Left renal cortex interstitium (tissue), 4 donors: ENCODE data around the gene MTMR12. TPM values are rescaled to one million over a fixed set of nuclear protein-coding genes. Genes with fewer than 3 reads are reported as not detected.
"Not testable (repeated sequence)": the region's sequence is repeated elsewhere in the genome, so short reads cannot be mapped to it uniquely, and the experiment has no call there.

ENCODE experiments used
- DNase-seq, 4 donors: peaks; one replicate each; pipeline ENCODE4 v3.0.0-alpha.2; 2013; ENCODE audit warnings: low read depth in 4 of 4, low spot score in 2 of 4, missing footprints in 1 of 4
- polyA plus RNA-seq, 4 donors: library from polyadenylated mRNA; unstranded; fragments of 120-200 nt; gene quantifications; one replicate each; pipeline ENCODE4 v1.2.1, GENCODE V29; 2013; ENCODE audit not compliant: insufficient read length in 4 of 4

MTMR12 gene
- polyA plus RNA-seq, 4 donors, result 31.4 to 40.3 (median 34.8) TPM

- no peak for DNase-seq
Measured at GRCh38 chr5:32302835-32303754, 9.6 kb downstream of the MTMR12 start.

DNA sequence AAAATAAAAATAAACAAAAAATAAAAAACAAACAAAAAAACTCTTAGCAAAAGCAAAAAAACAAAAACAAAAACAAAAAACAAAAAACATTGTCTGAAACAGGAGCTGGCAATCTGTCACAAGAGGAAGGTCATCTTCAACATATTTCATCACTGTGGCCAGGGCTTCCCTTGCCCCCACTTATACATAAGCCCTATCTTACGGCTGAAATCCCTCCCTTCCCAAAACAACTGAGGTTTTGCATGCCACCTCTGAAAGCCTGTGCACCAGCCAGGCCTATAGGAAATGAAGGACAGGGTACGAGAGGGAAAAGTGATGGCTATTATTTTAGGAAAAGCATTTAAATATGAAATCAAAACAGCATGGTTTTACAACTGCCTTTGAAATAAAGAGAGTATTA, 10.8 kb downstream of the MTMR12 start:
- DNase-seq, result no peak

DNA sequence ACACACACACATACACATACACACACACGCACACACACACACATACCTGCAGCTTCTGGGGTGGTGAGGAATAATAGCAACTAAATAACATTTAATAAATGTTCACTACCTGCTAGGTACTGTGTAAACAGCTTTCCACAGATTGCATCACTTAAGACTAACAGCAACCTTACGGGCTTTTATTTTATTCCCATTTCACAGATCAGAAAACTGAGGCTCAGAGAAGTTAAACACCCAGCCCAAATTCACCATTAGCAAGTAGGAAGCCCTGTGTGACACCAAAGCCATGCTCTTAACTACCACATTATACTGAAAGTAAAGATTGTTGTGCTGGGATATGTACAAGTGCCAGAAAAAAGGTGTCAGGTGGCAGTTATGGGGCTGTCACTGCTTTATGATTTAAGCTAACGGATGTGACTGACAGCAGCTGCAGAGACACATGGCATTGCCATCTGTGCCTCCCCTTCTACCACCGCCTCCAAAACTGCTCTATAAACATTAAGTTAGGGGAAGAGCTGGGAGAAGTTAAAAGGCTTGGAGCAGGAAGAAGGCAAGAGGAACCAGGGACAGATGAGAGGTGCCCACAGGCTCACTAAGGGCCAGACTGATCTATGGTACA, 13.6 kb downstream of the MTMR12 start:
- DNase-seq, result no peak

DNA sequence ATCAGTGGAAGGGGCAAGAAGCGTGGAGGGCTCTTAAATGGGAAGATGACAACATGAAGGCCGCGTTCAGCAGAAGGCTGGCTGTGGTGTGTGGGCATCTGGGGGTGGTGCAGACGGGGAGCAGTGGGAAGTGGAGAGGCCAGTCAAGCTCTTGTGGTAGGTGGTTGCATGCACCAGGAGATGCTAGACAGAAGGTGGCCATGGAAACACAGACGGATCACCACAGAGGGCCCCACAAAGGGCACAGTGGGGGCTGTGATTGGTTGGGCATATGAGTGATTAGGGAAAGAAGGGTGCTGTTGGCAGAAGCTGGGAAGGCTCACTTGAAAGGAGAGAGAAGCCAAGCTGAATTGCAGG, 14.7 kb downstream of the MTMR12 start:
- DNase-seq, result no peak

DNA sequence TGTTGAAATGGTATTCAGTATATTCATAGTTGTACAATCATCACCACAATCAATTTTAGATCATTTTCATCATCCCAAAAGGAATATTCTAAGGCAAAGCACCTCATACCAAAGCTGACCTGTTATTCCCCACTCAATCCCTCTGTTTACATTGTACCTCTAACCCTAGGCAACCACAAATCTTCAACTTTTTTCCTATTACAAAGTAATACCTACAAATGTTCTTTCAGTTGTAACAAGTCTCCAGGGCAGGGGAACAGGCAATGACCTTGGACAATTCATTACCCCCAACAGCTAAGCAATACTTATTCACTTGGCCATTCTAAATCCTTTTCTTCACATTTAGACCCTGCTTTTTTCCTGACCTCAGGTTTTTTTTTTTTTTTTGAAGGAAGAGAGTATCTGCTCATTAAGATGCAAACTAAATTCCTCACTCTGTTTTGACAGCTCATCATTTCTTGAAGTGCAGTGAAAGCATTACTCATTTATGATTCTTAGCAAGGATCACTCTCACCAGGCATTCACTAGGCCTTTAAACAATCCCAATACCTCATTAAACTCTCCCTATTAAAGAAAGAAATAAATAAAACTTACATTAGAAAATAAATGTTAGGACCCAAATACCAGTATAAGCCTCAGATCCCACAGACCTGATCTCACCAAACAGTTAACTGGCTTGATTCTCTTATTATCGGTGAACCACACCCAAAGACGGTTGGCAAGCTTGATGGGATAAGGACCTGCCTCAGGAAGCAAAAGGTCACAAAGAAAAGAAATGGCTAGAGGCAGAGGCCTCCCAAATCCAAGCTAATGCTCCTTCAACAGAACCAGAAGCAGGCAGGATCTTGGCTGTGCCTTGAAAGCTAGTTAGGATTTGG, 15.3 kb downstream of the MTMR12 start:
- DNase-seq, result no peak

- DNase-seq, result not testable (repeated sequence)
Measured at GRCh38 chr5:32295966-32296772, 16.6 kb downstream of the MTMR12 start.

- no peak for DNase-seq
Measured at GRCh38 chr5:32291591-32291990, 21.1 kb downstream of the MTMR12 start.

DNA sequence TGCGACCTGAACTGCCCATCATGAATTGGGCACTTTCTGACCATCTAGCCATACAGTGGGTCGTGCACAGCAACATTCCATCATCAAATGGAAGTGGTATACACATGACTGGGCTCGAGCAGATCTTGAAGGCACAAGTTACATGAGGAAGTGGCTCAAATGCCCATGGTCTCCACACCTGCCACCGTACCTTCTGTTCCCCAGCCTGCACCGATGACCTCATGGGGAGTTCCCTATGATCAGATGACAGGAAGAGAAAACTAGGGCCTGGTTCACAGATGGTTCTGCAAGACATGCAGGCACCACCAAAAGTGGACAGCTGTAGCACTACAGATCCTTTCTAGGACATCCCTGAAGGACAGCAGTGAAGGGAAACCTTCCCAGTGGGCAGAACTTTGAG, 21.8 kb downstream of the MTMR12 start:
- no peak for DNase-seq

- DNase-seq, result not testable (repeated sequence)
Measured at GRCh38 chr5:32290501-32290900, 22.2 kb downstream of the MTMR12 start.

GRCh38 chr5:32289986-32290385, 22.8 kb downstream of the MTMR12 start:
- not testable (repeated sequence) for DNase-seq

- not testable (repeated sequence) for DNase-seq
Measured at GRCh38 chr5:32288135-32288534, 24.6 kb downstream of the MTMR12 start.

- DNase-seq, result not testable (repeated sequence)
Measured at GRCh38 chr5:32287525-32287924, 25.2 kb downstream of the MTMR12 start.

GRCh38 chr5:32285510-32286138, 27.1 kb downstream of the MTMR12 start:
- DNase-seq, result no peak

GRCh38 chr5:32283539-32284377, 29.0 kb downstream of the MTMR12 start:
- no peak for DNase-seq

DNA sequence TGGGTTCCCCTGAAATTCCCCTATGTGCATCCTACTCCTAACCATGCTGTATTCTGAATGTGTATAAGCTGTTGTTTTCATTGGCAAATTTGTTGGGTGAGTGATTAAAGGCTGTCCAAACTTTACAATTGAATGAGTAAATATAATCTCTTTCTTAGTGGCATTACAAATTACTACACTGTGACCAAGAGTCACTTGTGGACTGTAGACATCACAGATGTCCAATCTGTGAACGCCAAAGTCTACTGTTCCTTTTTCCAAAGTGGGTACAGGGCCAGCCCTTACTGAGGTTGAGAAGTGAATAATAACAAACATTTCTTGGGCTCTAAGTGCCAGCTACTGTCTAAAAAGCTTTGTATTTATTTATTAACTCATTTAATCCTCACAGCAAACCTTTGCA, 29.7 kb downstream of the MTMR12 start:
- no peak for DNase-seq

GRCh38 chr5:32282633-32283032, 30.1 kb downstream of the MTMR12 start:
- DNase-seq, result no peak

DNA sequence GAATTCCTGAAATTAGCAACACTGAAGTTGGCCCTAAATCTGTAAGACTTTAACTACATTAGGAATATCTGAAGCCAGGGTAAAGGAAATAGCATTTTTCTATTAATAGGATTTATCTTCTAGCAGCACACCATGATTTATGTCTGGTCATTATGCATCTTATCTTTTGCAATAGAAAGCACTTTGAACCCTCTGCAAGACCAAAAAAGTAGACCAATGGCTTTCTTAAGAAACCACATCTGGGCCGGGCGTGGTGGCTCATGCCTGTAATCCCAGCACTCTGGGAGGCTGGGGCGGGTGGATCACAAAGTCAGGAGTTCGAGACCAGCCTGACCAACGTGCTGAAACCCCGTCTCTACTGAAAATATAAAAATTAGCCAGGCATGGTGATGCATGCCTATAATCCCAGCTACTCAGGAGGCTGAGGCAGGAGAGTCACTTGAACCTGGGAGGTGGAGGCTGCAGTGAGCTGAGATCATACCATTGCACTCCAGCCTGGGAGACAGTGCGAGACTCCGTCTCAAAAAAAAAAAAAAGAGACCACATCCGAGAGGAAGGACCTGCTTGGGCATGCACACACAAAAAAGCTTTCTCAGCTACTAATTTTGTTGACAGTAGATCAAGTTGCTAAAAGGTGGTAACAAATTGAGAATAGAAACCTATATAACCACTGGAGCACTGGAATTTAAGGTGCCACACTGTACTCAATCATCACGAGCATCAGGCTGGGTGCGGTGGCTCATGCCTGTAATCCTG, 31.2 kb downstream of the MTMR12 start:
- not testable (repeated sequence) for DNase-seq

GRCh38 chr5:32280656-32281081, 32.1 kb downstream of the MTMR12 start:
- no peak for DNase-seq
